Measurements from ENCODE around the gene GRIK4.
"Not testable (repeated sequence)": the region's sequence is repeated elsewhere in the genome, so short reads cannot be mapped to it uniquely, and the experiment has no call there.

Gene GRIK4

GRCh38 chr11:120780239-120780638 is 268.7 kb downstream of the GRIK4 start:
- H3K27me3 ChIP-seq (ENCODE audit: insufficient read depth, low read length), result no peaks in the 10 kb centered on the region
- no peak overlapping the region for H3K9ac ChIP-seq (ENCODE audit: low read depth, low read length)
- WGBS, result 98% methylated on average over 2 of the region's 2 CpGs

GRCh38 chr11:120781486-120782120 is 270.1 kb downstream of the GRIK4 start:
- peaks cover 15% of the 10 kb centered on the region for H3K4me1 ChIP-seq (ENCODE audit: insufficient read depth, low read length)
- no peaks in the 10 kb centered on the region for H3K36me3 ChIP-seq (ENCODE audit: insufficient read depth, low read length)
- H3K9me3 ChIP-seq (ENCODE audit: insufficient read depth, low read depth, low read length), result no peaks in the 10 kb centered on the region
- no peak overlapping the region for H3K27ac ChIP-seq (ENCODE audit: low read depth, low read length)
- no peak overlapping the region for H3K4me3 ChIP-seq (ENCODE audit: low read length)
- H3K27me3 ChIP-seq (ENCODE audit: insufficient read depth, low read length), result no peaks in the 10 kb centered on the region
- 93% methylated on average over 8 of the region's 8 CpGs for WGBS
- H3K9ac ChIP-seq (ENCODE audit: low read depth, low read length), result no peak overlapping the region

More at GRCh38 chr11:120780239-120780638, 268.7 kb downstream of the GRIK4 start:
- Histone ChIP-seq H3K4me1 (ENCODE audit: insufficient read depth, low read length) (peaks cover 20% of the 10 kb centered on the region), H3K36me3 (ENCODE audit: insufficient read depth, low read length) (no peaks in the 10 kb centered on the region), H3K4me3 (ENCODE audit: low read length) (no peak overlapping the region), H3K9me3 (ENCODE audit: insufficient read depth, low read depth, low read length) (no peaks in the 10 kb centered on the region), H3K27ac (ENCODE audit: low read depth, low read length) (no peak overlapping the region)

GRCh38 chr11:120784566-120785251 is 273.2 kb downstream of the GRIK4 start:
- Histone ChIP-seq H3K27me3 (ENCODE audit: insufficient read depth, low read length) (no peaks in the 10 kb centered on the region), H3K4me3 (ENCODE audit: low read length) (no peak overlapping the region), H3K36me3 (ENCODE audit: insufficient read depth, low read length) (no peaks in the 10 kb centered on the region), H3K27ac (ENCODE audit: low read depth, low read length) (no peak overlapping the region), H3K4me1 (ENCODE audit: insufficient read depth, low read length) (peaks cover 4% of the 10 kb centered on the region; the same call in 1 of the 2 replicates), H3K9me3 (ENCODE audit: insufficient read depth, low read depth, low read length) (no peaks in the 10 kb centered on the region), H3K9ac (ENCODE audit: low read depth, low read length) (no peak overlapping the region)
- WGBS, result 93% methylated on average over 12 of the region's 12 CpGs

GRCh38 chr11:120785576-120785975 is 274.0 kb downstream of the GRIK4 start:
- 90% methylated on average over 9 of the region's 9 CpGs for WGBS
- Histone ChIP-seq H3K27me3 (ENCODE audit: insufficient read depth, low read length) (no peaks in the 10 kb centered on the region), H3K9ac (ENCODE audit: low read depth, low read length) (no peak overlapping the region), H3K36me3 (ENCODE audit: insufficient read depth, low read length) (no peaks in the 10 kb centered on the region), H3K4me3 (ENCODE audit: low read length) (no peak overlapping the region), H3K4me1 (ENCODE audit: insufficient read depth, low read length) (0 out of 2 replicates have a peak, but pooled peaks cover 3% of the 10 kb centered on the region), H3K9me3 (ENCODE audit: insufficient read depth, low read depth, low read length) (no peaks in the 10 kb centered on the region), H3K27ac (ENCODE audit: low read depth, low read length) (no peak overlapping the region)

DNA sequence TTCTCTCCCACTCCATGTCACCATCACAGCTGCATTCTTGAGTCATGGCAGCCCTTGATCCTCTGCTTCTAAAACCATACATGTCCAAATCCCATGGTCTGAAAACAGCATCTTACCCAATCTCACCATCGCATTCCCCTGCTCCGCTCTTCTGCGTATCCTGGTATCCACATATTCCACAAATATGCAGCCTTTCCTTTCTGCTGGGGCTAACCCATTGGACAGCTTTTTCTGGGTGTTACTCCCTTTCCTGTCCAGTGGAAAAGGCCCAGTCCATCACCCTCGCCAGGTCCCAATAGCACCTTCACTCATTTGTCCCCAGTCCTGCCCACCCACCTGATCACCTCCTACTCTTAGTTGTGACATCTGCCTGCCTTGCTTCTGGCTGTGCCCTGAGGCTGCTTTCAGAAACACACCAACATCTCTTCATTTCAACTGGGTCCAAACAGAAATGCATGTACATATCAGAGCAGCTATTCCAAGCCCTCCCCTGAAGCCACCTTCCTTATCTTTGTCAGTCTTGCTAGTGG is 274.7 kb downstream of the GRIK4 start:
- H3K27ac ChIP-seq (ENCODE audit: low read depth, low read length), result no peak overlapping the region
- no peaks in the 10 kb centered on the region for H3K36me3 ChIP-seq (ENCODE audit: insufficient read depth, low read length)
- WGBS, result 95% methylated on average over 4 of the region's 4 CpGs
- no peaks in the 10 kb centered on the region for H3K27me3 ChIP-seq (ENCODE audit: insufficient read depth, low read length)
- H3K9ac ChIP-seq (ENCODE audit: low read depth, low read length), result no peak overlapping the region
- H3K4me1 ChIP-seq (ENCODE audit: insufficient read depth, low read length), result 0 out of 2 replicates have a peak, but pooled peaks cover 3% of the 10 kb centered on the region
- no peak overlapping the region for H3K4me3 ChIP-seq (ENCODE audit: low read length)
- H3K9me3 ChIP-seq (ENCODE audit: insufficient read depth, low read depth, low read length), result no peaks in the 10 kb centered on the region

DNA sequence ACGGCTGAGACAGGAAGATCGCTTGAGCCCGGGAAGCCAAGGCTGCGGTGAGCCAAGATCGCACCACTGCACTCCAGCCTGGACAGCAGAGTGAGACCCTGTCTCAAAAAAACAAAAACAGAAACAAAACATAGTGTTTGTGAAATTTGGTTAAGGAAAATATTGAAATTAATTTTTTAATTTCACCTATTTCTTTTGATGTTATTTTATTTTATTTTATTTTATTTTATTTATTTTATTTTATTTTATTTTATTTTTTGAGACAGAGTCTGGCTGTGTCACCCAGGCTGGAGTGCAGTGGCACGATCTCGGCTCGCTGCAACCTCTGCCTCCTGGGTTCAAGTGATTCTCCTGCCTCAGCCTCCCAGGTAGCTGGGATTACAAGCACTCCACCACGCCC is 275.7 kb downstream of the GRIK4 start:
- not testable (repeated sequence) for H3K9me3 ChIP-seq (ENCODE audit: insufficient read depth, low read depth, low read length); H3K9ac ChIP-seq (ENCODE audit: low read depth, low read length); H3K36me3 ChIP-seq (ENCODE audit: insufficient read depth, low read length); H3K4me1 ChIP-seq (ENCODE audit: insufficient read depth, low read length); H3K27me3 ChIP-seq (ENCODE audit: insufficient read depth, low read length); H3K27ac ChIP-seq (ENCODE audit: low read depth, low read length); H3K4me3 ChIP-seq (ENCODE audit: low read length)
- WGBS, result 94% methylated on average over 9 of the region's 9 CpGs

DNA sequence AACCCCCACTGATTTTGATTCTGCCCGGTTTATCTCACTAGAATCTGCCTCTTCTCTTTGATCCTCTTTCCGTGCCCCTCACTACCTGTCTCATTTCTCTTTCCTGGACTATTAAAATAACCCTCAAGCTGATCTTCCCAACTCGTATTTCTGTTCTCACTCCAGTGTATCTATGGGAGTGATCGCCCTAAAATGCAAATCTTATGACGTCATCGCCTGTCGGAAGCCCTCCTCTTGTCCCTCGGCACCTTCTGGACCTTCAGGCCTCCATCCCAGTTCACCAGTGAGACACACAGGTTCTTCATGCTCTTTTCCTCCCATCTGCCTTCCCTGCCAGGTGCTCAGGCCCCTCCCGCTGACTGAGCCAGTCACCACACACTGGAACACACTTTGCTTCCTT is 277.8 kb downstream of the GRIK4 start:
- no peak overlapping the region for H3K4me3 ChIP-seq (ENCODE audit: low read length)
- H3K36me3 ChIP-seq (ENCODE audit: insufficient read depth, low read length), result no peaks in the 10 kb centered on the region
- H3K27ac ChIP-seq (ENCODE audit: low read depth, low read length), result no peak overlapping the region
- no peaks in the 10 kb centered on the region for H3K27me3 ChIP-seq (ENCODE audit: insufficient read depth, low read length)
- 86% methylated on average over 9 of the region's 9 CpGs for WGBS
- H3K9me3 ChIP-seq (ENCODE audit: insufficient read depth, low read depth, low read length), result no peaks in the 10 kb centered on the region
- no peaks in the 10 kb centered on the region for H3K4me1 ChIP-seq (ENCODE audit: insufficient read depth, low read length)
- H3K9ac ChIP-seq (ENCODE audit: low read depth, low read length), result no peak overlapping the region

GRCh38 chr11:120792306-120792705 is 280.8 kb downstream of the GRIK4 start:
- H3K9ac ChIP-seq (ENCODE audit: low read depth, low read length), result no peak overlapping the region
- no peaks in the 10 kb centered on the region for H3K9me3 ChIP-seq (ENCODE audit: insufficient read depth, low read depth, low read length)
- H3K27me3 ChIP-seq (ENCODE audit: insufficient read depth, low read length), result no peaks in the 10 kb centered on the region
- WGBS, result 85% methylated on average over 7 of the region's 7 CpGs
- H3K36me3 ChIP-seq (ENCODE audit: insufficient read depth, low read length), result no peaks in the 10 kb centered on the region
- no peak overlapping the region for H3K27ac ChIP-seq (ENCODE audit: low read depth, low read length)
- no peak overlapping the region for H3K4me3 ChIP-seq (ENCODE audit: low read length)
- H3K4me1 ChIP-seq (ENCODE audit: insufficient read depth, low read length), result no peaks in the 10 kb centered on the region

DNA sequence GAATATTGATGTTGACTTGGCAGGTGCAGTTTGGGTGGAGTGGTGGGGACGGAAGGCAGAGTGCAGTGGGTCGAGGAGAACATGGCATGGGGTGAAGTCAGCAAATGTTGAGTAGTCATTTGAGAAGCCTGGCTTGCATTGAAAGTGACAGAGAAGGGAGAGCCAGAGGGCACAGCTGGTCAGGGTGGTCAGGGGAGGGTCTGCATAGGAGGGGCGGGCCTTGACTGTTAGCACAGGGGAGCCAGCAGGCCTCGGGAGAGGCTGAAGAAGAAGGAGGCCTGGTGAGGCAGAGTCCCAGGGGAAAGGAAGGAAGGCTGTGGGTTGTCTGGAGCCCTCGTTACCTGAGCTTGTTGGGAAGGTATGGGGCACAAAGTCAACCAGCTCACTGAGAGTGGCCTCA is 281.6 kb downstream of the GRIK4 start:
- 90% methylated on average over 5 of the region's 5 CpGs for WGBS
- Histone ChIP-seq H3K27me3 (ENCODE audit: insufficient read depth, low read length) (no peaks in the 10 kb centered on the region), H3K4me1 (ENCODE audit: insufficient read depth, low read length) (no peaks in the 10 kb centered on the region), H3K36me3 (ENCODE audit: insufficient read depth, low read length) (no peaks in the 10 kb centered on the region), H3K4me3 (ENCODE audit: low read length) (no peak overlapping the region), H3K27ac (ENCODE audit: low read depth, low read length) (no peak overlapping the region), H3K9ac (ENCODE audit: low read depth, low read length) (no peak overlapping the region), H3K9me3 (ENCODE audit: insufficient read depth, low read depth, low read length) (no peaks in the 10 kb centered on the region)

DNA sequence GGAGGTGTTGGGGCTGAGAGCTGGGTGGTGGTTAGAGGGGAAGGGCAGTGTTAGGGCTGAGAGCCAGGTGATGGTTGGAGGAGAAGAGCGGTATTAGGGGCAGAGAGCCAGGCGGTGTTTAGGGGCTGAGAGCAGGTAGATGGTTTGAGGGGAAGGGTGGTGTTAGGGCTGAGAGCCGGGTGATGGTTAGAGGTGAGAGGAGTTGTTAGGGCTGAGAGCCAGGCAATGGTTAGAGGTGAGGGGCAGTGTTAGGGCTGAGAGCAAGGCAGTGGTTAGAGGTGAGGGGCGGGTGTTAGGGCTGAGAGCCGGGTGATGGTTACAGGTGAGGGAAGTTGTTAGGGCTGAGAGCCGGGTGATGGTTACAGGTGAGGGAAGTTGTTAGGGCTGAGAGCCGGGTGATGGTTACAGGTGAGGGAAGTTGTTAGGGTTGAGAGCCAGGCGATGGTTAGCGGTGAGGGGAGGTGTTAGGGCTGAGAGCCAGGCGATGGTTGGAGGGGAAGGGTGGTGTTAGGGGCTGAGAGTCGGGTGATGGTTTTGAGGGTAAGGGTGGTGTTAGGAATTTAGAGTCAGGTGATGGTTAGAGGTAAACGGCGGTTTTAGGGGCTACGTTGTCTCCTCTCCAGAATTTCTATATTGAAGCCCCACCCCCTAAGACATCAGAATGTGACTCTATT is 282.4 kb downstream of the GRIK4 start:
- Histone ChIP-seq H3K9me3 (ENCODE audit: insufficient read depth, low read depth, low read length) (no peaks in the 10 kb centered on the region), H3K9ac (ENCODE audit: low read depth, low read length) (no peak overlapping the region), H3K36me3 (ENCODE audit: insufficient read depth, low read length) (no peaks in the 10 kb centered on the region), H3K4me3 (ENCODE audit: low read length) (no peak overlapping the region), H3K27ac (ENCODE audit: low read depth, low read length) (no peak overlapping the region), H3K4me1 (ENCODE audit: insufficient read depth, low read length) (peaks cover under 1% of the 10 kb centered on the region; the same call in 1 of the 2 replicates), H3K27me3 (ENCODE audit: insufficient read depth, low read length) (no peaks in the 10 kb centered on the region)
- WGBS, result 93% methylated on average over 11 of the region's 14 CpGs

- 95% methylated on average over 9 of the region's 9 CpGs for WGBS
- Histone ChIP-seq H3K27ac (ENCODE audit: low read depth, low read length) (no peak overlapping the region), H3K4me3 (ENCODE audit: low read length) (no peak overlapping the region), H3K9me3 (ENCODE audit: insufficient read depth, low read depth, low read length) (no peaks in the 10 kb centered on the region), H3K4me1 (ENCODE audit: insufficient read depth, low read length) (peaks cover 4% of the 10 kb centered on the region; the same call in 1 of the 2 replicates), H3K36me3 (ENCODE audit: insufficient read depth, low read length) (no peaks in the 10 kb centered on the region), H3K9ac (ENCODE audit: low read depth, low read length) (no peak overlapping the region), H3K27me3 (ENCODE audit: insufficient read depth, low read length) (no peaks in the 10 kb centered on the region)
These were observed 283.2 kb downstream of the GRIK4 start for GRCh38 chr11:120794748-120795147.

Measured in HUES64 (cell line).